HK-2 (cell line): ENCODE measurements around the gene SENP3.
"Not testable (repeated sequence)": the region's sequence is repeated elsewhere in the genome, so short reads cannot be mapped to it uniquely, and the experiment has no call there.

Experiments
- DNase-seq: peaks from one replicate; pipeline ENCODE4 v3.0.0-alpha.2; 2018; ENCODE audit not compliant: unreplicated experiment

Gene SENP3

DNA sequence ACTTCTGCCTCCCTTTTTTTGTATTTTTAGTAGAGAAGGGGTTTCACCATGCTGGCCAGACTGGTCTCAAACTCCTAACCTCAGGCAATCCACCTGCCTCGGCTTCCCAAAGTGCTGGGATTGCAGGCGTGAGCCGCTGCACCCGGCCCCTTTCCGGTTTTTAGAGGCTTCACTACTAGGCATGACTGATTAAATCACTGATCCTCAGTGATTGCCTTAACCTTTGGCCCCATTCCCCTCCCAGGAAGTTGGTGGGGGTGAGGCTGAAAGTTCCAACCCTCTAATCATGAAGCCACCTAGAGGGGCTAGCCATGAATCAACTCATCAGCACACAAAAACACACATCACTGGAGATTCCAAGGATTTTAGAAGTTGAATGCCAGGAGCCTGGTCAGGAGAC lies 35.8 kb downstream of the SENP3 start:
- not testable (repeated sequence) for DNase-seq

DNA sequence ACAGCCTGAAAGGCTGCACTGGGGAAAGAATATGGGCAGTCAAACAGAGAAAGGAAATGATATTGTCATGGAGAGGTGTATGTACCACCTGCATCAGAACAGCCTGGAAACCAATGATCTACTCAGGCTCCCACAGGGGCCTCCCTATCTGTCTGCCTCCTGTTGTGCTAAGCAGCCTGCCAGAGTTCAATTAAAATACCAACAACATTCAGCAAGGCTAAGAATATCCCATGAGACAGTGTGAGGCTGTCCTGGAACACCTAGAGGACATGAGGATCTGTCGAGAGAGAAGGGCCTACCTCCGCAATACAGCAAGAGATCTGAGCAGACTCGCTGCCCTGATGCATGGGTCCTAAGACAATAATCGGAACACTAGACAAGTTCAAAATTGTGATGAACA lies 44.6 kb downstream of the SENP3 start:
- no peak for DNase-seq

DNA sequence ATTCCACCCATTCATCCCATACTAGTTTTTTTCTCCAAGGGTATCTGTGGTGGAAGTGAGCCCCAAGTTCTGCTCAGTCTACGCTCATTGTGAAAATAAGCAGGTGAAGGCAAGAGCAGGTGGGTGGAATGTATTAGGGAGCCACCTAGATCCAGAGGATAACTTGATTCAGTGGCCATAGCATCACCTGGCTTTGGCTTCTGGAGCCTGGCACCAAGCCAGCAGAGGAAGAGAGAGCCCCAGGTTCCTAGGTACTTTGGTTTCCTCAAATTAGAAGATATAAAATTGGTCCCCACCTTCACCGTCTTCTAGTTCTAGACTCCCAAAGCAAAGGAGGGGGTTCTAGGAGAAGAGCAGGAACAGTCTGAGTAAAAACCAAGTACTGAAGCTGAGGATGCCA lies 48.9 kb downstream of the SENP3 start:
- DNase-seq, result no peak

DNA sequence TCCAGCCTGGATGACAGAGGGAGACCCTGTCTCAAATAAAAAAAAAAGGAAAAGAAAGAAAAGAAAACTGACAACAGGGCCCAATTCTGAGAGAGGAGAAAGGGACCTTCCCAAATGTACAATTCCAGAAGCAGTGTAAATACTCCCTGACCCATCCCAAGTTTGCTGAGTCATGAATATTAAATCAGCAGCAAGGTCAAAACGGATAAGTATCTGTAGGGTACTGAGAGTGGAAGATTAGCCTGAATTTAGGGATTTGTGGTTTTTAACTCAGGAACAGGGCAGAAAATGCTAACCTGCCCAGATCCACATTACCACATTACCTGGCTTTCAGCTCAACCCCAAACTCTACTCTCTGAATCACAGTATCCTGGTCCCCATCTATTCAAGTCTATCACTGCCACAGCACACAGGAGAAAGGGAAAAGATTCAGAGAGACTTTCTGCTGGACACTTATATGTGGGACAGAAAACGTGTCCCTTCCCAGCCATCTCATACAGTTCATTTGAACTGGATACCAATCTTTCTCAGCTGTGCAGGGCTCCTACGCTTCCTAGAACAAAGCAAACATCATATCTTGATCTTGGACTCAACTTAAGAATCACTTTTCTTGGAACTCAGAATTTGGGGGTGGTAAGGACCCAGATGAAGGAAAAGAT lies 50.0 kb downstream of the SENP3 start:
- DNase-seq, result no peak

DNA sequence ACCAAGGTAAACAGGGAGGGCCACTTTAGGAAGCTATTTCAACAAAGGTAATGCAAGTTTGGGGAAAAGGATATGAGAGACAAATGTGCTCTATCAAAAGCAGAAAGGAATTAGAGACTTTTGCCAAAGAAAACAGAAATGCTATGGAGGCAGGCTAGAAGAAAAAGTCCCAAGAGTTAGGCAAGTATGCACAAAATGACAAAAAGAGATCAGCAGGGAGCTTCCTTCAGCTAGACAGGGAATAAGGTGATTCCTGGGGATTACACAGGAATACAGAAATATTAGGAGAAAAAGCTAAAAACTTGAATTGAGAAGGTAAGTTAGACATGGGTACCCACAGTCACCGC lies 50.5 kb downstream of the SENP3 start:
- DNase-seq, result no peak

DNA sequence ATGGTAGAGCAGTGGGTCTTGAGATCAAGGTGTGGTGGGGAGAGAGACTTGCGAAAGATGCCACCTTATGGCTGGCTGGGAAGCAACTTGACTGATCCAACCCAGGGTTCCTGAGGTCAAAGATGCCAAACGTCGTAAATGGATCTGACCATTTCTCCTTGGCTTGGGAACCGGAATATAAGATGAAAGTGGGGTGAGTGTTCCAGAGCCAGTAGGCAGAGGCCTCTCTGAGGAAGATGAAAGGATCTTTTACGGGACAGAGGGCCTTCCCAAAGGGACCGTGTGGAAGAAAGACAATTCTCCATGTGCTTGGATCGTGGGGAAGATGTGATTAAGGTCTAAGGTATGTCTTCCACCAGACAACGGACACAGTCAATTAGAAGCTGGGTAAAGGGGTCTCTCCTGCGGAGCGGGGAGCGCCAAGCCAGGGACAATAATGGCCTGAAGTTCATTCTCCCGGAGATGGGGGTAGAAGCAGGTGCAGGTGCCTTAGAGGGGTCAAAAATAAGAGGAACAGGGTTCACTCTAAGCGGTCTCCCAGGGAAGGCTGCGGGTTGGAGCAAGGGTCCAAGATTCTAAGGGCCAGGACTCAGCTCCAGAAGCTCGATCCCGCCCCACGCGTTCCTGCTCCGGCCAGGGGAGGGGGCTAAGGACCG lies 52.2 kb downstream of the SENP3 start:
- peak; percentile 26 for DNase-seq

DNA sequence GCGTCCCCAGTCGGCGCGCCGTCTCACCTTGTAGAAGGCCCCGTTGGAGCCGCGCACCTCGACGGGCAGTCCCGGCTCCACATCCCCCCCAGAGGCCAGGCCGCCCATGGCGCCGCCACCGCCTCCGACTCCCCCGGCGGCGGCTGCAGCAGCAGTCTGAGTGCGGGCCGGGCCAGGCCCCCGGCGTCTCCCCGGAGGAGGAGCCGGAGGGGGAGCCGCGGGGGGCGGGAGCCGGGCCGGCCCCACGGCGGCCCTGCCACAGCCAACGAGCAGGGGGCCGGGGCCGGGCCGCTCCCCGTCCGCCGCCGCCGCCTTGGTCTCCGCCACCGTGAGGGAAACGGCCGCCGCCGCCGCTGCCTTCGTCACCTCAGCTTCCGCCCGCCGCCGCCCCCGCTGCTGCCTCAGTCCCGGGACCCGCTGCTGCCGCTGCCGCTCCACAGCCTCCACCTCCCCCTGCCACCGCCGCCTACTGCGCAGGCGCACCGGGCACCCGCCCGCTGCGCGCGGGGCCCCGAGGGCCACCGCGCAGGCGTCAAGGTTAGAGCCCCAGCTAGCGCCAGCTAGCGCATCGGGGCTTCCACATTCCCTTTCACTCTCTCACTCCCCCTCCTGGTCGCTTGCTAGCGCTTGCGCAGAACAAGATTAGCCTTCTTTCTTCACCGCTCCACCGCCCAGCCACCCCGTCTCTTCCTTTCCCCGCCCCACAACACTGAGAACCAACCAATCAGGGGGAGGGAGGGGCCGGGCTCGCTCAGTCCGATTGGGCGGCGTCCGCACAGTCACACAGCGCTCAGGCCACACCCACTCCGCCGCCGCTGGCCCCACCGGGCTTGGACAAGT lies 52.9 kb downstream of the SENP3 start, which contains the start of gene FXR2:
Gene FXR2, minus strand, starts transcription at position 473 of the 840 bp plus-strand sequence. Its CDS starts 365 bp downstream, at position 108.
- peak; percentile 100 for DNase-seq

DNA sequence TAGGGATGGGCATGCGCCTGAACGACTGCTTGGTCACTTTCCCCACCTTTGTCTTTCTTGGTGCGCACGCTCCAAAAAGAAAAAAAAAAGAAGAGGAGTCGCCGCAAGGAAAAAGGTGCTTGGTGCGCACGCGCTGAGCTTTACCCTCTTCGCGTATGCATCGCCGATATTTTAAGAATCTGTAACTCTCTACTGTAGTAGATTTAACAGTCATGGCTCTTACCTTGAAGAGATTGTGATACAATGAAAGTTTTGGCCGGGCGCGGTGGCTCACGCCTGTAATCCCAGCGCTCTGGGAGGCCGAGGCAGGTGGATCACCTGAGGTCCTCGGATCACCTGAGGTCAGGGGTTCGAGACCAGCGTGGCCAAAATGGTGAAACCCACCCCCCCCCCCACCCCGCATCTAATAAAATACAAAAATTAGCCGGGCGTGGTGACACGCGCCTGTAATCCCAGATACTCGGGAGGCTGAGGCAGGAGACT lies 53.6 kb downstream of the SENP3 start:
- no peak for DNase-seq

DNA sequence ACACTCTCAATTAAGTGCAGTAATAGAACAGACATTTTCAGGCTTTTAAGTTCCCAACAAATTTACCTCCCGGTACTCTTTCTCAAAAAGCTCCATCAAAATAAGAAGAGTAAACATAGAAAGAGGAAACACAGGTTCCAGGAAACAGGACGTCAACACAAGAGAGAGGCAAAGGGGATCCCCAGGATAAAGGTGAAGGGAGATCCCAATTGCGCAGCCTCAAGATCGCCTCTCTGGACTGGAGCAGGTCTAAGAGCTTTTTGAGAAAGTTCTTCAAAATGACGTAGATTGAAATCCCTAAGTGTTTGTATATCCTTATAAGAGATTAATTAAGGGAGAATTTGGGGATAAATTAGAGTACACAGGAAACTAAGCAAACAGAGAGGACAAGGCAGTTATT lies 56.9 kb downstream of the SENP3 start:
- DNase-seq, result no peak

DNA sequence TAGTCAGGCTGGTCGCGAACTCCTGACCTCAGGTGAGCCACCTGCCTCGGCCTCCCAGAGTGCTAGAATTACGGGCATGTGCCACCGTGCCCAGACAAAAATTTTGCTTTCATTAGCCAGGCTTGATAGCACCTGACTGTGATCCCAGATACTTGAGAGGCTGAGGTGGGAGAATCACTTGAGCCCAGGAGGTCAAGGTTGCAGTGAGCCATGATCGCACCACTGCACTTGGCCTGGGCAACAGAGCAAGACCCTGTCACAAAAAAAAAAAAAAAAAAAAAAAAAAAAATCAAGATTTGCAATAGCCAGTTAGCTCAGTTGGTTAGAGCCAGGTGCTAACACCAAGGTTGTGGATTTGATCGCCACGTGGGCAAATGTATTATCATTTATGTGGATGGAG lies 59.1 kb downstream of the SENP3 start:
- DNase-seq, result no peak
